OCI-LY3 (cell line): ENCODE data around the gene CAMTA1.

Experiments
- CTCF ChIP-seq: fragments of 200-600, 300-600 bp; sonication (generic); IDR thresholded peaks from 2 replicates; pipeline ENCODE4 v1.5.1; 2014; ENCODE audit warnings: antibody characterized with exemption, low read length, low read depth
- EZH2phosphoT487 ChIP-seq: fragments of 200-600 bp; shearing (Covaris generic); IDR thresholded peaks from 2 replicates; pipeline ENCODE4 v1.6.1; 2018; ENCODE audit warnings: antibody characterized with exemption, mixed run types, low read depth

DNA sequence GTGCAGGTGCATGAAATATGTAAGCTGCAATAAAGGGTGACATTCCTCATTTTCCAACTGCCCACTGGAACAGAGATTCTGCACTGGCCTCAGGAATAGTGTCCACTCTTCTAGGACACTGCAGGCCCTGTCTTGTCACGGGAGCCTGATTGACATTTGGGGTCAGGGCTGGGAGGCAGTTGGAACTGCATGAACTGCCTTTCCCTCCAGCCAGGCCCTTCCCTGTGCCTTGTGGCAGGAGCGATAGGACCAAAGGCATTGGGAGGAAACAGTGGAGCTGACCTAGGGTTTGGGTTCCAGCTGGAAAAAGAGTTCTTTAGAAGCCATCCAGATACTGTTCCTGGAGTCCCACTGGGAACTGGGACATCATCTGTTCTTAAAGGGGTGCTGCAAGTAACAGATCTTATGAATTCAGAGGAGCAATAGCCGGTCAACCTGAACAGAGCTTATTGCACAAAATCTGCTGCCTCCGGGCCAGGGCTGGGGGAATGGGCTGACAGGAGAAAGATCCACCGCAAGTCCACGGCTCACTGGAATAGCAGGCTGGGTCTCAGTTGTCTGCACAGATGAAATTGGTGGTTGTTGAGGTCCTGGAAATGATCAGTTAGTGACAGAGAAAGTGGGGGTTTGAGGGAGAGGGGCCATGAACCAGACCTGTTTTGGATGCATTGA, 451.7 kb downstream of the CAMTA1 start:
- no peak for TF ChIP-seq EZH2phosphoT487
- TF ChIP-seq CTCF = no peak
